Pancreas (tissue), 10 donors: Measurements from ENCODE around the gene ARHGEF33. TPM values are rescaled to one million over a fixed set of nuclear protein-coding genes. Genes with fewer than 3 reads are reported as not detected.
"Not testable (repeated sequence)": the region's sequence is repeated elsewhere in the genome, so short reads cannot be mapped to it uniquely, and the experiment has no call there.

ENCODE experiments used
- ATAC-seq, 4 donors: fragments of 200-7000 bp; cut with Tn5 transposase; one replicate each; pipeline versions ENCODE4 v1.8.0 to v1.9.1; 2020; ENCODE audit warnings: mild to moderate bottlenecking in 4 of 4, moderate library complexity in 4 of 4
- DNase-seq, 6 donors: peaks; one replicate each; pipeline ENCODE4 v3.0.0-alpha.2; 2020
- FAIRE-seq: peaks from 2 replicates; lab custom pipeline; 2012; peaks lifted over from hg19 to GRCh38; lab: Jason Lieb, UNC
- H3K27ac ChIP-seq, 4 donors: fragments of 200-600 bp; sonication (generic); 1 replicate in 3 of 4; 2 replicates in 1 of 4; pipeline versions ENCODE4 v1.5.0 to v1.8.0; 2020
- H3K27me3 ChIP-seq, 4 donors: fragments of 200-600 bp; one replicate each; pipeline ENCODE4 v1.8.0; 2021
- H3K36me3 ChIP-seq, 3 donors: fragments of 200-600 bp; sonication (generic) in 1 of 3; one replicate each; pipeline versions ENCODE4 v1.5.0 to v1.8.0; 2020 to 2021
- H3K4me1 ChIP-seq, 3 donors: fragments of 200-600 bp; one replicate each; pipeline ENCODE4 v1.8.0; 2021
- H3K4me3 ChIP-seq, 4 donors: fragments of 200-600 bp; sonication (generic) in 2 of 4; one replicate each; pipeline versions ENCODE4 v1.5.0 to v1.8.0; 2020 to 2021
- H3K9me3 ChIP-seq, 4 donors: fragments of 200-600 bp; one replicate each; pipeline ENCODE4 v1.8.0; 2021
- WGBS, 2 donors: extraction: QIAGEN DNeasy Blood & Tissue Kit; methylation state at CpG; one replicate each; pipeline ENCODE4 v1.1.7; 2013; 5-methylcytosine and 5-hydroxymethylcytosine counted together
- intact Hi-C, 3 donors: fragments of 100-400 bp; cut with DNase I; formaldehyde crosslinking; loops; one replicate each; pipeline versions ENCODE4 v1.11.1 to v1.14.2; 2022
- polyA plus RNA-seq, 2 donors: library from polyadenylated mRNA; stranded (reverse); fragments of 200-250 nt; gene quantifications; one replicate each; pipeline ENCODE4 v1.2.3, GENCODE V29; 2013
- total RNA-seq, 6 donors: library from RNA; stranded (reverse); fragmentation: NEBNext Ultra II Directional in 4 of 6; extraction: Animal tissue kit (Norgen Biotek cat#: 25700) in 4 of 6; gene quantifications; one replicate each; pipeline versions ENCODE4 v1.2.1 to v1.2.4, GENCODE V29; 2021 to 2023
- TF ChIP-seq, protein P1 (sequence below), 4 donors: fragments of 200-600 bp; sonication (generic) in 3 of 4; IDR thresholded peaks; one replicate each; pipeline versions ENCODE4 v1.5.0 to v1.8.0; 2021; ENCODE audit warnings: antibody characterized with exemption in 4 of 4
- donor health status: healthy with polysubstance abuse.
- donor health status: DM: no; HTN: no; CAD: no; lungs with moderate emphysema.
- donor health status: DM: no; HTN: no; CAD: no.
- donor health status: control.
- donor health status: control.
- donor health status: Bipolar disorder and iron deficiency.
- donor health status: DM: yes; HTN: yes; CAD: no.
- donor health status: DM: no; HTN: no; CAD: no.
- donor health status: DM: no; HTN: no; CAD: no.
- donor health status: DM: yes; HTN: yes; CAD: no.

Gene ARHGEF33
- total and polyA plus RNA-seq, 8 donors: 0.13 to 1.6 (median 0.47) TPM

DNA sequence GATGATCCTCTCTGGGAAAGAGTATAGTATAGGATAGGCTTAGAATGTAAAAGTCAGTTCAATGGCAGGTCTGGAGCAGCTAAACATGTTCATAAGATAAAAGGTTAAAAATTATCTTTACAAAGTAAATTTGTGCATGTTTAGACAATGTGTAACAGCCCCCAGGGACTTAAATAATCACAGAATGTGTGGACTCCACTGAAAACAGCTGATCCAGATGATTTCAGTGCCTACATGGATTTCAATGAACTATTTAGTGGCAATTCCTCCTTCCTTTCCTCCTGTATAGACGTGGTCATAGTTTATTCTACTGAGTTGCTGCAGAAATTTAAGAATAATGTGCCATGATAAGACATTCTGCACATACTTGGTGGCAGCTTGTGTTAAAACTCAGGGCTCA lies 42.9 kb downstream of the ARHGEF33 start:
- intact Hi-C loops: no loop called here
- Histone ChIP-seq H3K9me3 (no peaks in the 10 kb centered on the region), H3K36me3 (no peaks in the 10 kb centered on the region), H3K27ac (no peak overlapping the region), H3K27me3 (no peaks in the 10 kb centered on the region), H3K4me1 (no peaks in the 10 kb centered on the region), H3K4me3 (no peak overlapping the region)
- DNase-seq: no peak
- no peak for FAIRE-seq
- 36 to 45% methylated on average over 1 of the region's 1 CpG for WGBS, 2 donors
- TF ChIP-seq, protein P1, sequence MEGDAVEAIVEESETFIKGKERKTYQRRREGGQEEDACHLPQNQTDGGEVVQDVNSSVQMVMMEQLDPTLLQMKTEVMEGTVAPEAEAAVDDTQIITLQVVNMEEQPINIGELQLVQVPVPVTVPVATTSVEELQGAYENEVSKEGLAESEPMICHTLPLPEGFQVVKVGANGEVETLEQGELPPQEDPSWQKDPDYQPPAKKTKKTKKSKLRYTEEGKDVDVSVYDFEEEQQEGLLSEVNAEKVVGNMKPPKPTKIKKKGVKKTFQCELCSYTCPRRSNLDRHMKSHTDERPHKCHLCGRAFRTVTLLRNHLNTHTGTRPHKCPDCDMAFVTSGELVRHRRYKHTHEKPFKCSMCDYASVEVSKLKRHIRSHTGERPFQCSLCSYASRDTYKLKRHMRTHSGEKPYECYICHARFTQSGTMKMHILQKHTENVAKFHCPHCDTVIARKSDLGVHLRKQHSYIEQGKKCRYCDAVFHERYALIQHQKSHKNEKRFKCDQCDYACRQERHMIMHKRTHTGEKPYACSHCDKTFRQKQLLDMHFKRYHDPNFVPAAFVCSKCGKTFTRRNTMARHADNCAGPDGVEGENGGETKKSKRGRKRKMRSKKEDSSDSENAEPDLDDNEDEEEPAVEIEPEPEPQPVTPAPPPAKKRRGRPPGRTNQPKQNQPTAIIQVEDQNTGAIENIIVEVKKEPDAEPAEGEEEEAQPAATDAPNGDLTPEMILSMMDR (IDR thresholded peaks at IDR 0.05): no peak
- ATAC-seq: no peak

- Histone ChIP-seq H3K27ac (no peak overlapping the region), H3K36me3 (no peaks in the 10 kb centered on the region), H3K4me1 (no peaks in the 10 kb centered on the region), H3K4me3 (no peak overlapping the region), H3K9me3 (no peaks in the 10 kb centered on the region), H3K27me3 (no peaks in the 10 kb centered on the region)
- 93% methylated on average over 3 of the region's 3 CpGs for WGBS, 2 donors
- DNase-seq: no peak
- no peak for ATAC-seq
- no peak for FAIRE-seq
- TF ChIP-seq, protein P1 (IDR thresholded peaks at IDR 0.05): no peak
- intact Hi-C loops: no loop called here
These were observed 44.0 kb downstream of the ARHGEF33 start for GRCh38 chr2:38933653-38934052.

DNA sequence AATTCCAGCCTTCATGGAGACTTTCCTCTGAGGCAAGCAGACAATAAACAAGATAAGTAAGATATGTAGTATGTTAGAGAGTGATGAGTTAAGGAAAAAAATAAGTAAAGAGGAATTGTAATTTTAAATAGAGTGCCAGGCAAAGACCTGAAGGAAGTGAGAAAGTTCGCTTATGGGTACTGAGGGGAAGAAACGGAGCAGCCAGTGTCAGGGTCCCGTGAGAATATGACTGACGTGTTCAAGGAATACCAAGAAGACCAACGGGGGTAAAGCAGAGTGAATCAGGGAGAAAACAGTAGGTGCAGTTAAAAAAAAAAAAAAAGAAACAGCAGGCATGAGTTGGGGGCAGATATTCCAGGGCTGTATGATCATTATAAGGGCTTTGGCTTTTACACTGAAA lies 45.1 kb downstream of the ARHGEF33 start:
- intact Hi-C loops: no loop called here
- 74 to 81% methylated on average over 5 of the region's 5 CpGs for WGBS, 2 donors
- ATAC-seq (no peak), FAIRE-seq (no peak), DNase-seq (no peak)
- Histone ChIP-seq H3K4me3 (no peak overlapping the region), H3K36me3 (no peaks in the 10 kb centered on the region), H3K27me3 (no peaks in the 10 kb centered on the region), H3K9me3 (no peaks in the 10 kb centered on the region), H3K27ac (no peak overlapping the region), H3K4me1 (no peaks in the 10 kb centered on the region)
- TF ChIP-seq, protein P1 (IDR thresholded peaks at IDR 0.05): no peak

DNA sequence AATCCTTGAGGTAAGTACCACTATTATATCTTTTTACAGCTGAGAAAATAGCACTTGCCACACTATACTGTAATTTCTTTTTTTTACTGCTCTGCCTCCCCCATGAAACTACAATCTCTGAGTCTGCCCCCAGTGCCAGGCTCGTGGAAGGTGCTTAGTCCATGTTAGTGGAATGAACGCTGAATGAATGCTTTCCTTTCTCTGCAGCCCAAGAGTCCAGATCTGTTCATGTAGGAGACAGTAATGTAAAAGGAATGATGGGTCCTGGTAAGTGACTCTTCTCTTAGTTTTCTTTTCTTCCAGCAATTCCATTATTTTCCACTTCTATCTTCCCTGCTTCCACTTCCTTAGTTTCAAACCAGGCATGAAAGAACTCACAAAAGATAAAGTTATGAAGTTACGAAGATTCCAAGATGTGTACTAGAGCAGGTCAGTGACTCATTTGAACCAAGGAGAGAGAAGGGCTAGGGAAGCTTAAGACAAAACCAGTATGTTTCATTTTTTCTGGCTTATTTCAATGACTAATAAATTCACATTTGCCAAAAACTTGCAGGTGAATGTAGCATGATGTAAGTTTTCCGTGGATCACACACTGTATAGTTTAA lies 46.0 kb downstream of the ARHGEF33 start:
- H3K4me1 ChIP-seq: no peaks in the 10 kb centered on the region
- DNase-seq (no peak), ATAC-seq (no peak), FAIRE-seq (no peak)
- H3K27me3 ChIP-seq: no peaks in the 10 kb centered on the region
- no peak overlapping the region for H3K4me3 ChIP-seq
- 85 to 93% methylated on average over 4 of the region's 4 CpGs for WGBS, 2 donors
- H3K27ac ChIP-seq: no peak overlapping the region
- H3K9me3 ChIP-seq: no peaks in the 10 kb centered on the region
- TF ChIP-seq, protein P1 (IDR thresholded peaks at IDR 0.05): no peak
- no peaks in the 10 kb centered on the region for H3K36me3 ChIP-seq
- intact Hi-C loops: no loop called here

- H3K27me3 ChIP-seq, intact Hi-C loops, H3K4me1 ChIP-seq, H3K9me3 ChIP-seq, H3K4me3 ChIP-seq, H3K36me3 ChIP-seq, ATAC-seq, FAIRE-seq, H3K27ac ChIP-seq, DNase-seq: not testable (repeated sequence)
- 84 to 93% methylated on average over 6 of the region's 6 CpGs for whole genome bisulfite sequencing, 2 donors
These were observed 46.8 kb downstream of the ARHGEF33 start for GRCh38 chr2:38936516-38936915.
